GM13977 (cell line): ENCODE data around the gene SMIM7.

Source experiments
- DNase-seq: peaks from one replicate; pipeline ENCODE4 v3.0.0; 2012; ENCODE audit warnings: low spot score
- in situ Hi-C: fragments of 300-500 bp; cut with MboI; formaldehyde crosslinking; loops from one replicate; pipeline ENCODE4 v1.12.0; 2022; ENCODE audit warnings: low sequenced_read_pairs, low pct_unique_long_range_greater_than_20kb, mixed read lengths, inconsistent platforms; ENCODE audit not compliant: unreplicated experiment
- TF ChIP-seq, protein P1 (sequence below): IDR thresholded peaks from 2 replicates; pipeline ENCODE4 v1.5.1; 2012; ENCODE audit warnings: mild to moderate bottlenecking, control low read depth; ENCODE audit not compliant: insufficient read depth; ENCODE audit errors: extremely low read depth, missing control alignments

SMIM7 gene

DNA sequence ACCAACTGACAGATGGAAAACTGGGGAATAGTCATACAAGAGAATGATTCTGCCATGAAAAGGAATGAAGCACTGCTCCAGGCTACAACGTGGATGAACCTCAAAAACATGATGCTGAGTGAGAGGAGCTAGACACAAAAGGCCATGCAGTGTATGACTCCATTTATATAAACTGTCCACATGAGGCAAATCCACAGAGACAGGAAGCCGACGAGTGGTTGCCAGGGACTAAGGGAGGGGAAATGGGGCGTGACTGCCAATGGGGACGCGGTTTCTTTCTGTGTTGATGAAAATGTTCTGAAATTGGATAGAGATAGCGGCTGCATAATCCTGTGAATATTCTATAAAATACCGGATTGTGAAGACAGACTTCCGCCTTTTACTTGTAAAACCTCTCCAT lies 10.2 kb downstream of the SMIM7 start:
- in situ Hi-C loops: no loop called here
- TF ChIP-seq, protein P1, sequence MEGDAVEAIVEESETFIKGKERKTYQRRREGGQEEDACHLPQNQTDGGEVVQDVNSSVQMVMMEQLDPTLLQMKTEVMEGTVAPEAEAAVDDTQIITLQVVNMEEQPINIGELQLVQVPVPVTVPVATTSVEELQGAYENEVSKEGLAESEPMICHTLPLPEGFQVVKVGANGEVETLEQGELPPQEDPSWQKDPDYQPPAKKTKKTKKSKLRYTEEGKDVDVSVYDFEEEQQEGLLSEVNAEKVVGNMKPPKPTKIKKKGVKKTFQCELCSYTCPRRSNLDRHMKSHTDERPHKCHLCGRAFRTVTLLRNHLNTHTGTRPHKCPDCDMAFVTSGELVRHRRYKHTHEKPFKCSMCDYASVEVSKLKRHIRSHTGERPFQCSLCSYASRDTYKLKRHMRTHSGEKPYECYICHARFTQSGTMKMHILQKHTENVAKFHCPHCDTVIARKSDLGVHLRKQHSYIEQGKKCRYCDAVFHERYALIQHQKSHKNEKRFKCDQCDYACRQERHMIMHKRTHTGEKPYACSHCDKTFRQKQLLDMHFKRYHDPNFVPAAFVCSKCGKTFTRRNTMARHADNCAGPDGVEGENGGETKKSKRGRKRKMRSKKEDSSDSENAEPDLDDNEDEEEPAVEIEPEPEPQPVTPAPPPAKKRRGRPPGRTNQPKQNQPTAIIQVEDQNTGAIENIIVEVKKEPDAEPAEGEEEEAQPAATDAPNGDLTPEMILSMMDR: no peak
- no peak for DNase-seq

DNA sequence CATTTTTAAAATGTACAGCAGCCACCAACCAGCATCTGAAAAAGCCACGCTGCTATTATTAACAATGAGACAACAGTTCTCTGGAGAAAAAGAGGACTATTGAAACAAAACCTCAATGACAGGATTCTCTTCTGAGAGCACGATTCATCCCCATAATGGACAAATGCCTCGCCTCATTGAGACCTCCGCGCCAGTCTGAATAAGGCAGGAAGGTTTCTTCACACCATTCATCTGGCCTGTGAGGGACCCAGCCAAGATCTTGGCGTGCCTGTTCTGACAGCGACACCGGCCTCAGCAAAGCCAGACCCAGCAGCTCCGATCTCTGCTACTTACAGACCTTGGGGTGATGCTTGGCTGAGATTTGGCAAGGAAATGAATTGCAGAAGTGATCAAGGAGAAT lies 14.8 kb downstream of the SMIM7 start:
- in situ Hi-C loops: no loop called here
- no peak for DNase-seq
- TF ChIP-seq, protein P1: no peak

DNA sequence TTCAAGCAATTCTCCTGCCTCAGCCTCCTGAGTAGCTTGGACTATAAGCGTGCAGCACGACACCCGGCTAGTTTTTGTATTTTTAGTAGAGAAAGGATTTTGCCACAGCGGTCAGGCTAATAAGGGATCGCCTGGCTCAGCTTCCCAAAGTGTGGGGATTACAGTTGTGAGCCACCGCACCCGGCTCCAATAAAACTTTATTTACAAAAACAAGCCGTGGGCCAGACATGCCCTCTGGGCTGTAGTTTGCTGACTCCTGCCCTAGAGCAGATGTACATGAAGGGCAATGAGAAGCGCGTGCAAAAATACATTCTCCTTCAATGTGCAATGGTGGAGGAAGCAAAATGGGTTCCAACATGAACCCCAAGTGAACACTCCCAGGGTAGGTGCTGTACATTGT lies 18.2 kb downstream of the SMIM7 start:
- in situ Hi-C loops: no loop called here
- no peak for DNase-seq
- TF ChIP-seq, protein P1: no peak

DNA sequence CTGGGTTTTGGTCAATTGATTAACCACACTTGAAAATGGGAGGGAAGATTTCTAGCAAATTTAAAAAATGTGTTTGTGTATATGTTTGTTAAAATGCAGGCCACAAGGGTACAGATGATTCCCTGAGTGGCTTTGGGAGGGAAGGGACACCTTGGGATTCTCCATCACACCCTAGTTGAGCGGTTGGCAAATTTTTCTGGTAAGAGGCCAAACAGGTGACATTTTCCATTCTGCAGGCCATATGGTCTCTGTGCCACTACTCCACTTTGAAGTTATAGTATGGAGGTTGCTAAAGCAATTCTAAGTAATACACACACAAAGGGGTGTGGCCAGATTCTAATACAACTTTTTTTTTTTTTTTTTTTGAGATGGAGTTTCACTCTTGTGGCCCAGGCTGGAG lies 19.0 kb downstream of the SMIM7 start:
- TF ChIP-seq, protein P1: no peak
- in situ Hi-C loops: no loop called here

DNA sequence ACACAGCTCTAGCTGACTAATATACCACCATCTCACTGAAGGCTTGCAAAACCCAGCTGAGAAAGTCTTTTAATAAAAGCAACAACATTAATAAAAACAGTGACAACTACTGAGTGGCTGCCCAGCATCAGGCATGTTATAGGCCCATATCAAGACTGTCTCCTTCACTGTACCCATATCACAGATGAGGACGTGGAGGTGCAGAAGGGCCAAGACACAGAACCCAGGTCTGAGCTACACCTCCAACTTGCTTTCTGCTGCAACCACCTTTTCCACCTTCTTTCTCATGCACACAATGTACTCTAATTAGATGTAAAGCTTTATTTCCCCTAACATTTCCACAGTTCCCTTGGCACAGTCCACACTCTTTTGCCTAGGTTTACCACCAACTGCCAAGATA lies 21.3 kb downstream of the SMIM7 start:
- in situ Hi-C loops: no loop called here
- no peak for DNase-seq
- TF ChIP-seq, protein P1: no peak

More for the DNA sequence above, 19.0 kb downstream of the SMIM7 start:
- DNase-seq: no peak

DNA sequence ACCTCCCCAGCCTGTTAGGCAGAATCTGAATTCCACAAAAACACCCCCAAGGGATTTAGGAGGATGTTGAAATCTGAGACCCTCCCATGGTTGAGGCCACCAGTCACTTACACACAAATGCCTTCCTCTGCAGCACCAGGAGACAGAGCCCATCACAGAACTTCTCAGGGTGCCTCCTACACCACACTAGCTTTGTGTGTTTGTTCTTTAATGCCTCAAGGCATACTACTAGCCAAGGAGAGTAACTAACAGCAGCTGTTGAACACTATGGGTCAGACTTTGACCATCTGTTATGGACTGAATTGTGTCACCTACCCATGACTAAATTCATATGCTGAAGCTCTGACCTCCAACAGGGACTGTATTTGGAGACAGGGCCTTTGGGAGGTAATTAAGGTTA lies 22.4 kb downstream of the SMIM7 start:
- DNase-seq: no peak
- TF ChIP-seq, protein P1: no peak
- in situ Hi-C loops: no loop called here

DNA sequence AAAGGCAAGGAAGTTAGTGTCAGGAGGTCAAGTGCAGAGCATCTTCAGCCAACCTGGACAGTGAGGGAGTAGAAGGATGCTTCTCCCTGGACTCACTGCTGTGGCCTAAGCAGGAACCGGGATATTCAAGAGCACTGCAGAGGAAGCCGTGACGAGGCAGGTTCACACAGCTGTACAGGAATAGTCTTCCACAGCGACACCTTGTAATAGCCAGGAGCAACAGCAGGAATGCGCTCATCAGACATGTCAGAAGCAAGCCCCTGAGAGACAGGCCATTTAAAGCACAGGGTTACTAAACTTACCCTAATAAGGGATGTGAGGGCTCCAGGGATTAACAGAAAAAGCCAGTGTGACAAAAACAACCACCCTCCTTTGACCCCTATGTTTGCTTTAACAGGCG lies 28.5 kb downstream of the SMIM7 start:
- TF ChIP-seq, protein P1: no peak
- no peak for DNase-seq

More for the DNA sequence above, 28.5 kb downstream of the SMIM7 start:
- in situ Hi-C loops: no loop called here
